ENCODE data around the gene ANKRD35. TPM values are rescaled to one million over a fixed set of nuclear protein-coding genes. Genes with fewer than 3 reads are reported as not detected.

Gene ANKRD35
- total and polyA plus RNA-seq, 9 of the 15 experiments (the other 6 are each of a cell fraction or from before 2014, with no cell fraction given) = 0.07 to 0.14 (median 0.07) TPM; not detected in 5

- TF ChIP-seq ZNF436 (CRISPR knock-in tag; IDR thresholded peaks at IDR 0.05) (no peak), PKNOX1 (IDR thresholded peaks at IDR 0.05) (peak; percentile 79), POLR3G (IDR thresholded peaks at IDR 0.05; ENCODE audit: extremely low read depth, insufficient read length, insufficient replicate concordance) (no peak), CREBBP (IDR thresholded peaks at IDR 0.05; ENCODE audit: low read depth, low read length) (no peak), TGIF2 (CRISPR knock-in tag; IDR thresholded peaks at IDR 0.05) (no peak), ZBTB7A (IDR thresholded peaks at IDR 0.05; ENCODE audit: borderline replicate concordance, control insufficient read depth, low read depth, low read length) (peak; percentile 67), PHF8 (IDR thresholded peaks at IDR 0.05; ENCODE audit: borderline replicate concordance, low read length) (peak; percentile 10; the same call in 1 of the 2 replicates), MTA3 (IDR thresholded peaks at IDR 0.05; ENCODE audit: borderline replicate concordance) (no peak), SP1 (CRISPR knock-in tag; IDR thresholded peaks at IDR 0.05) (peak; percentile 68), ZNF778 (CRISPR knock-in tag; IDR thresholded peaks at IDR 0.05) (no peak), GATAD2B (IDR thresholded peaks at IDR 0.05; ENCODE audit: borderline replicate concordance) (no peak), NBN (IDR thresholded peaks at IDR 0.05; ENCODE audit: low read depth) (no peak), SMARCA4 (IDR thresholded peaks at IDR 0.05) (no peak)
- TF ChIP-seq, protein P1, sequence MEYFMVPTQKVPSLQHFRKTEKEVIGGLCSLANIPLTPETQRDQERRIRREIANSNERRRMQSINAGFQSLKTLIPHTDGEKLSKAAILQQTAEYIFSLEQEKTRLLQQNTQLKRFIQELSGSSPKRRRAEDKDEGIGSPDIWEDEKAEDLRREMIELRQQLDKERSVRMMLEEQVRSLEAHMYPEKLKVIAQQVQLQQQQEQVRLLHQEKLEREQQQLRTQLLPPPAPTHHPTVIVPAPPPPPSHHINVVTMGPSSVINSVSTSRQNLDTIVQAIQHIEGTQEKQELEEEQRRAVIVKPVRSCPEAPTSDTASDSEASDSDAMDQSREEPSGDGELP (CRISPR knock-in tag; IDR thresholded peaks at IDR 0.05; ENCODE audit: borderline replicate concordance) = peak; percentile 83
- TF ChIP-seq, protein P2, sequence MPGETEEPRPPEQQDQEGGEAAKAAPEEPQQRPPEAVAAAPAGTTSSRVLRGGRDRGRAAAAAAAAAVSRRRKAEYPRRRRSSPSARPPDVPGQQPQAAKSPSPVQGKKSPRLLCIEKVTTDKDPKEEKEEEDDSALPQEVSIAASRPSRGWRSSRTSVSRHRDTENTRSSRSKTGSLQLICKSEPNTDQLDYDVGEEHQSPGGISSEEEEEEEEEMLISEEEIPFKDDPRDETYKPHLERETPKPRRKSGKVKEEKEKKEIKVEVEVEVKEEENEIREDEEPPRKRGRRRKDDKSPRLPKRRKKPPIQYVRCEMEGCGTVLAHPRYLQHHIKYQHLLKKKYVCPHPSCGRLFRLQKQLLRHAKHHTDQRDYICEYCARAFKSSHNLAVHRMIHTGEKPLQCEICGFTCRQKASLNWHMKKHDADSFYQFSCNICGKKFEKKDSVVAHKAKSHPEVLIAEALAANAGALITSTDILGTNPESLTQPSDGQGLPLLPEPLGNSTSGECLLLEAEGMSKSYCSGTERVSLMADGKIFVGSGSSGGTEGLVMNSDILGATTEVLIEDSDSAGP (CRISPR knock-in tag; IDR thresholded peaks at IDR 0.05) = no peak
Observed at GRCh38 chr1:145885738-145886287, at the start of gene ANKRD35 (continued).
